ENCODE data around the gene PMEPA1.
A peak's percentile ranks its signal among the peaks of the same experiment; 100 is the strongest.

PMEPA1 gene

GRCh38 chr20:57735831-57736737, 26.3 kb upstream of the PMEPA1 start:
- no peak for DNase-seq

GRCh38 chr20:57734754-57735153, 24.9 kb upstream of the PMEPA1 start:
- DNase-seq, result no peak

GRCh38 chr20:57732226-57732625, 22.4 kb upstream of the PMEPA1 start:
- no peak for DNase-seq

GRCh38 chr20:57728762-57729161, 18.9 kb upstream of the PMEPA1 start:
- DNase-seq, result no peak

GRCh38 chr20:57727863-57728262, 18.0 kb upstream of the PMEPA1 start:
- DNase-seq, result no peak

- no peak for DNase-seq
These were observed 15.8 kb upstream of the PMEPA1 start for GRCh38 chr20:57725636-57726035.

- no peak for DNase-seq
These were observed 15.0 kb upstream of the PMEPA1 start for GRCh38 chr20:57724610-57725405.

- no peak for DNase-seq
These were observed 14.0 kb upstream of the PMEPA1 start for GRCh38 chr20:57723816-57724215.

DNA sequence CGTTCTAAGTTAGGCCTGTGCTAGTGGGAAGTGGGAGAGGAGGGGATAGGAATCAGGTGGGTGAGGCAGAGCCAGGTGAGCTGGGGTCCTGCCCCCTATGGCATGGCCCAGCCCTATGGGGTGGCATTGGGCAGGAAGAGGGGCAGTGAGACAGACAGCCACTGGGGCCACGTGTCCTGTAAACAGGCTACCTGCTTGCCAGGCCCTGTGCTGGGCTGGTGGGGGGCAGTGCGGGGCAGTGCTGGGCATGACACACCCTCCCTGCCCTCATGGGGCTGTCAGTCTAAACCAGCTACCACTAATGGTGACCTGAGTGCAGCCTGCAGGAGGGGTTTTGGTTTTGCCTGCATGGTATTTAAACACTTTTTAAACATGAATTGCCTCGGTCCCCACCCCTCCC, 10.1 kb upstream of the PMEPA1 start:
- no peak for DNase-seq

DNA sequence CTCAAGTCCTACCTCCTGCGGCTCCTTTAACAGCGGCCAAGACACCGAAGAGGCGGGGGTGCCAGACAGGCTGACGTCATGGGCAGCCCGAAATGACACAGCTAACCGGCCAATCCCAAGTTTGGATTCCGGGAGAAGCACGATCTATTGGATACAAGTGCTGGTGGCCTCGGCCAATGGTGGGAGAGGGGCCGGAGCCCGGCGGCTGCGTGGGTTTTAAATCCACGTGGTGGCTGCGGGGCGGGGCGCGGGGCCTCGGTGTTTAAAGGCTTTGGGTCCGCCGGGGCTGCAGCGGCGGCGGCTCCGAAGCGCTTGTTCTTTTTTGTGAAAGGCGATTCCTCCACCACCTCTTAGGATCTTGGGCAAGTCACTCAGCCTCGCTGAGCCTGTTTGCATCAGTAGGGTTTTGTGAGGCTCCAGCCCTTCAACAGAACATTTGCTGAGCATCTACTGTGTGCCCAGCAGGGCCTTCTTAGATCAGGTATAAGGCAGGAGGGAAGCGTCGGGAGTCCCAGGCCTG, 8.7 kb upstream of the PMEPA1 start:
- peak; percentile 91 to 93 for DNase-seq

DNA sequence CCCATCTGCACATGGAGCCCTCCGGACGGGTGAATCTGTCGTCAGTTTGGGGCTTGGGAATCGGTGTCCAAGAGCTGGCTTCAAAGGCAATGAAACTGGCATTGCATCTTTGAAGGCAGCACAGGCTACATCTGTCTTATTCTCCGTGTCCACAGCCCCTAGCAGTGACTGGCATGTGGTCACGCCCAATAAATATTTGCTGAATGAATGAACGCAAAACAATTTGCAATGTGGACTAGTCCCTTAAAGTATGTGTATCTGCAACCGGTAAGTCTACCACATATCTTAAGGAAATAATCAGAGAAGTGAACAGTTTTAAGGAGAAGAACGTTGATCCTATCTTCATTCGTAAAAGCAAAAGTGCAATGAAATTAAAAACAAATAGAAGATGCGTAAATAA, 8.0 kb upstream of the PMEPA1 start:
- DNase-seq, result no peak

DNA sequence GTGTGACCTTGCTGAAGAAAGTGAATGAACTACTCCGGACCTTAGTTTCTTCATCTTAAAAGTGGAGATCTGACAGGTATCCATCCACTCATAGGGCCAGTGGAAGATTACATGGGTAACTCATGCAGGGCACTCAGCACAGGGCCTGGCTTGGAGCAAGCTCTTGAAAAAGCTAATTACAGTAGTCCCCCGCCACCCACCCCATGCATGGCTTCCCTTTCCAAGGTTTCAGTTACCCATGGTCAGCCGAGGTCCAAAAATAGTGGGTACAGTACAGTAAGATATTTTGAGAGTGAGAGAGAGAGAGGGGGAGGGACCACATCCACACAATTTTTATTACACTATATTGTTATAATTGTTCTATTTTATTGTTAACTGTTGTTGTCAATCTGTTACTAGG, 7.1 kb upstream of the PMEPA1 start:
- no peak for DNase-seq

DNA sequence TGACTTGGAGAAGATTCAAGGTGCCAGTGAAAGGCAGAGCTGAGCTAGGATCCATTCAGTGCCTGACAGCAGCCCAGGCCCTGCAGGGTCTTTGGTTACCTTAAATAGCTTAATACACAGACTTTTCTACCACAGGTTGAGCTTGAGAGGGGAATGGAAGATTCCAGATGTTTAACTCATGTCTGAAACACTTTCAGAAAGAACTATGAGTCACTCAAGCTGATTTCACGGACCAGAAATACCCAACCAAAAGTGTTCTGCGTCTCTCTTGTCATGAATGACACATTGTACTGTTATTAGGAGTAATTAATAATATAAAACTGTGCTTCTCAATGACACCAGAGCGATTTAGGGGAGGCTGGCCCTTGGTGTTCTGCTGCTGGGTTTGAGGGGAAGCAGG, 6.4 kb upstream of the PMEPA1 start:
- no peak for DNase-seq

GRCh38 chr20:57715268-57715904, 5.6 kb upstream of the PMEPA1 start:
- DNase-seq, result no peak

DNA sequence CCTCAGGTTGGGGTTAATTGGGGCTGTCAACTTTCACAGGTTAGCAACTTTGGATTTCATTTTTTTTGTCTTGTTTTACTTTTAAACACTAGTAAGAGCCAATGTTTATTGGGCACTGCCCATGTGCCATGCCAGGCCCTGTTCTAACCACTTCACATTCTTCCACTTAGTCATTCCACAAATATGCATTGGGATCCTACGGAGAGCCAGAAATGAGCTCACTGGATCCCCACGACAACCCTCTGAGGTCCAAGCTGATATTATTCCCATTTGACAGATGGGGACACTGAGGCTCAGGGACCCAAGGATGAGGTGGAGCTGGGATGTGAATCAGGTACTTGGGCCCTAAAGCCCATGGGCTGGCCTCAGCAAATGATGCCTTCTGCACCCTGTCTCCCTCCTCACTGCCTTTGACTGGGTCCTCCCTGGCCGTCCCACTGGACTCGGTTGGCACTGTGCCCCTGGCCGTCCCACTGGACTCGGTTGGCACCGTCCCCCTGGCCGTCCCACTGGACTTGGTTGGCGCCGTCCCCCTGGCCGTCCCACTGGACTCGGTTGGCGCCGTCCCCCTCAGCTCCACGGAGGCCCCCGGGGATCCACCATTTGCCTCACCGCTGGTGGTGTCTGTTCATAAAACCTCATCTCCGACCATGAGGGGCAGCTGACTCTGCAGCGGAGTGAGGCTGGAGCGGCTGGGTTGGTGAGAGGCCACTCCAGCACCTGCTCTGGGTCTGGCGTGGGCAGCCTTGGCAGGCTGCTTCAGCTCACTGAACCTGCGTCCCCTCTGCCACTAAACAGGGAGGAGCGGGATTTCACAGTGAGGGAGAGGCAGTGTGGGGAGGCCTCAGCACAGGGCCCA, 4.8 kb upstream of the PMEPA1 start:
- DNase-seq, result no peak

DNA sequence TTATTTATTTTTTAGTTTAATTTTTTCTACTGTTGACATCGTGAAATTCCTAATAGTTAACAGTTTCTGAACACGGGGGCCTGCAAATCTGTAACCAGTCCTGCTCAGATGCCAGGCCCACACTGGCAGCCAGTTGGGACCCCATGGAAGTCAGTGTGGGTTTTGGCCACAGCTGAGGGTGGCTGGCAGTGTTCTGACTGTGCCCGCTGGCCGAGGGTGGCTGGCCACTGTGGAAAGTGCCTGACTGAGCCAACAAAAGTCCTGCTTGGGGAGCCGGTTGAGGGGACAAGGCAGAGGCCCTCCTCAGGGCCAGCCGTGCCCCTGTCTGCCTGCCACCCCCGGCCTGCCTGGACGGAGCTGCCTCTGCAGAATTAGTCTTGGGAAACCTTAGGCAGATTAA, 4.1 kb upstream of the PMEPA1 start:
- DNase-seq, result no peak

GRCh38 chr20:57713505-57713903, 3.7 kb upstream of the PMEPA1 start:
- DNase-seq, result no peak

DNA sequence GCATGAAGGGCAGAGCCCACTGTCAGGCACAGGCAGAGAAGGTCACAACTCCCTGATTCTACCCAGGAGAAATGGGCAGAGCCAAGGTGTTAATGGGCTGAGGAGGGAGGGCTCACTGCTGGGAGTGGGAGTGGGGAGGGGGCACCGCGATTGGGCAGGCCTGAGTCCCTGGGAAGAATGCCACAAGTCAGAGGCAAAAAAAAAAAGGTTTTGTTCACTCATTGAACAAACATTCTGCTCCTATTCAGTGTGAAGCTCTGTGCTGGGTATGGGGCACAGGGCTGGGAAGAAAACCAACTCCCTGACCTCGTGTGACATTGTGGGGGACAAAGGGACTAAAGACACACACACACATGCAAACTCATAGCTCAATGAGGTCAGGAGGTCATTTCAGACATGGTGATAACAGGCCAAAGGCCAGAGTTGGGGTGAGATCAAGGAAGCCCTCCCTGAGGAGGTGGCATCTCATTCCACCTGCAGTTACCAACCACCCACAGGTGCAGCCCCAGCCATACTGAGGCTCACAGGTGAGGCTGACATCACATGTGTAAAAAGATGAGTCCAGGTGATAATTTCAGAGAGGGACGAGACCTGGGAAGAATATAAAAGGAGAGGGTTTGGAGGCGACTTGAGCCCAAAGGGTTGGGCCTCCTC, 3.2 kb upstream of the PMEPA1 start:
- DNase-seq, result no peak

GRCh38 chr20:57712341-57712740, 2.5 kb upstream of the PMEPA1 start:
- no peak for DNase-seq

GRCh38 chr20:57711826-57712225, 2.0 kb upstream of the PMEPA1 start:
- no peak for DNase-seq

DNA sequence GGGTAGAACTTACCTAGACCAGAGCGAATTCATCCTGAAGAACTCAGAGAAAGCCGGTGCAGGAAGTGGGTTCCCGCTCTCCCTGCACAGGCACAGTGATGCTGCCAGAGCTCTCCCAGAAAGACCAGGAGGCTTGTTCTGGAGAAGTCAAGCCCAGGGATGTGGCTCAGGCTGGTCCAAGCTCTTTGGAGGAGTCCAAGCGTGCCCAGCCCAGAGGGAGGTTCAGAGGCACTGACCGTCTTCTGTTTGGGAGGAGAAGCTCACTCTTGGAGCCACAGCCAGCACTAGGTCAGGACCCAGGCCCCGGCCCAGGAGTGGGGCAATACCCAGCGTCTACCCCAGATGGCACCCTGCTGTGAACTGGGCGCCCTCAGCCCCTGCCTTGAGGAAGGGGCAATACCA, 1.5 kb upstream of the PMEPA1 start:
- DNase-seq, result no peak

- DNase-seq, result no peak
These were observed 1.0 kb upstream of the PMEPA1 start for GRCh38 chr20:57710841-57711240.

Measured in activated T-cell treated with anti-CD3 and anti-CD28 coated beads, Interleukin-2, amount 50 U/mL, for 48 hours (primary cell).